Activated T-cell treated with anti-CD3 and anti-CD28 coated beads for 1 hour (primary cell): ENCODE results near the gene CRTC2.
"Not testable (repeated sequence)": the region's sequence is repeated elsewhere in the genome, so short reads cannot be mapped to it uniquely, and the experiment has no call there.

Experiments
- DNase-seq: peaks from one replicate; pipeline ENCODE4 v3.0.0-alpha.2; 2020; ENCODE audit warnings: low read depth

CRTC2 gene, protein sequence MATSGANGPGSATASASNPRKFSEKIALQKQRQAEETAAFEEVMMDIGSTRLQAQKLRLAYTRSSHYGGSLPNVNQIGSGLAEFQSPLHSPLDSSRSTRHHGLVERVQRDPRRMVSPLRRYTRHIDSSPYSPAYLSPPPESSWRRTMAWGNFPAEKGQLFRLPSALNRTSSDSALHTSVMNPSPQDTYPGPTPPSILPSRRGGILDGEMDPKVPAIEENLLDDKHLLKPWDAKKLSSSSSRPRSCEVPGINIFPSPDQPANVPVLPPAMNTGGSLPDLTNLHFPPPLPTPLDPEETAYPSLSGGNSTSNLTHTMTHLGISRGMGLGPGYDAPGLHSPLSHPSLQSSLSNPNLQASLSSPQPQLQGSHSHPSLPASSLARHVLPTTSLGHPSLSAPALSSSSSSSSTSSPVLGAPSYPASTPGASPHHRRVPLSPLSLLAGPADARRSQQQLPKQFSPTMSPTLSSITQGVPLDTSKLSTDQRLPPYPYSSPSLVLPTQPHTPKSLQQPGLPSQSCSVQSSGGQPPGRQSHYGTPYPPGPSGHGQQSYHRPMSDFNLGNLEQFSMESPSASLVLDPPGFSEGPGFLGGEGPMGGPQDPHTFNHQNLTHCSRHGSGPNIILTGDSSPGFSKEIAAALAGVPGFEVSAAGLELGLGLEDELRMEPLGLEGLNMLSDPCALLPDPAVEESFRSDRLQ

DNA sequence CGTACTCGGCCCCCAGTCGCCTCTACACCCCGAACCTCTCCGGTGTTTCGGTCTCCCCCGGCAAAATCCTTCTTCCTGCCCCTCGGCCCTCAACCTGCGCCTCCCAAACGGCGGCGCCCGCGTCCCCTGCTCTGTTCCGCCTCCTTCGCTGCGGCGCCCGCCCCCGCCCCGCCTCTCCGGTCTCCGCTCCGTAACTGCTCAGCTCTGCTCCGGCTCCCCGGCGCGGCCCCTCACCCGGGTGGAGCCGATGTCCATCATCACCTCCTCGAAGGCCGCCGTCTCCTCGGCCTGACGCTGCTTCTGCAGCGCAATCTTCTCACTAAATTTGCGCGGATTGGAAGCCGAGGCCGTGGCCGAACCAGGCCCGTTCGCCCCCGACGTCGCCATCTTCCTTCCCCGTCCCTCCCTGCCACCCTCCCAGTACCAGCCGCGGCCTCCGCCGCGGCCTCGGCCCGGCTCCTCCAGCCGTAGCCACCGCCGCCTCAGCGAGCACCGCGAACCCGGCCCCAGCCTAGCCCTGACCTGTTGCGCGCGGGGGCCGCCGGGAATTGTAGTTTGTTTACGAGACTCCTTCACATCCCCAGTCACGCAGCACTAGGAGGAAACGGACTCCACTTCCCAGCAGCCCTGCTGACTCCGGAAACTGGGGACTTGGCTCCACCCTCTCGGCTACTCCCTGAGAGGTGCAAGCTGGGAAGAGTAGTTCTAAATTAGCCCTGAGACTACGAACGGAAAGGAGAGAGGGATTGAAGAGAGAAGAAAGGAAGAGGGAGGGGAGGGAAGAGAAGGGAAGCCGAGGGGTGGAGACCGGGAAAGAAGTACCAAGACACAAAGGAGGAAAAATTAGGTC, at the start of gene CRTC2:
TSS of gene CRTC2 (minus strand) at position 502 of the 850 bp plus-strand sequence. CDS start at position 387, 115 bp downstream.
- DNase-seq: peak; percentile 95

DNA sequence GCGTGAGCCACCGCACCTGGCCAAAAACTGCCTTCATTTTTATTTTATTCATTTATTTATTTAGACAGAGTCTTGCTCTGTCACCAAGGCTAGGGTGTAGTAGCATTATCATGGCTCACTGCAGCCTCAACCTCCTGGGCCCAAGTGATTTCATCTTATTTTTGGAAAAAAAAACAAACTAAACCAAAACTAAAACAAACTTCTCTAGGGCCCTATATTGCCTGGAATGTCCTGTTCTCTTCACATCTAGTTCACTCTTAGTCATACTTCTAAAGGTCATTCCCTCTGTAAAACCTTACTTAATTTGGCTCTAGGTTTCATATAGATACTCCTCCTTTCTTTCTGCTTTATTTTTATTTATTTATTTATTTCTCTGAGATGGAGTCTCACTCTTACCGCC, 47.7 kb upstream of the CRTC2 start:
- DNase-seq: no peak

DNA sequence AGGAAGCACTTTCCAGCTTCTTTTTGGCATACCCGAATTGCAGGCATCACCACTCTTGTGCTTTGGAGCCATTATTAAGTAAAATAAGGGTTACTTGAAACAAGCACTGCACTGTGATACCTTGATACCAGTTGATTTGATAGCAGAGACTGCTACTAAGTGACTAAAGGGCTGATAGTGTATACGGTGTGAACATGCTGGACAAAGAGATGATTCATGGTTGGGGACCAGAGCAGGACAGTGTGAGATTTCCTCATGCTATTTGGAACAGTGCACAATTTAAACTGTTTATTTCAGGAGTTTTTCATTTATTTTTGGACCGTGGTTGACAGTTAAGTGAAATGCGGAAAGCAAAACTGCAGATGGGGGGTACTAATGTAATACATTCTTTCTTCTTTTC, 42.0 kb upstream of the CRTC2 start:
- no peak for DNase-seq

DNA sequence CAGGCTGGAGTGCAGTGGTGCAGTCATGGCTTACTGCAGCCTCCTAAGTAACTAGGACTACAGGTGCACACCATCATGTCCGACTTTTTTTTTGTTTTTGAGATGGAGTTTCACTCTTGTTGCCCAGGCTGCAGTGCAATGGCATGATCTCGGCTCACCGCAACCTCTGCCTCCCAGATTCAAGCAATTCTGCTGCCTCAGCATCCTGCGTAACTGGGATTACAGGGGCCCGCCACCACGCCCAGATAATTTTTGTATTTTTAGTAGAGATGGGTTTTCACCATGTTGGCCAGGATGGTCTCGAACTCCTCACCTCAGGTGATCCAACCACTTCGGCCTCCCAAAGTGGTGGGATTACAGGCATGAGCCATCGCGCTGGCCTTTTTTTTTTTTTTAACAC, 38.5 kb upstream of the CRTC2 start:
- not testable (repeated sequence) for DNase-seq

DNA sequence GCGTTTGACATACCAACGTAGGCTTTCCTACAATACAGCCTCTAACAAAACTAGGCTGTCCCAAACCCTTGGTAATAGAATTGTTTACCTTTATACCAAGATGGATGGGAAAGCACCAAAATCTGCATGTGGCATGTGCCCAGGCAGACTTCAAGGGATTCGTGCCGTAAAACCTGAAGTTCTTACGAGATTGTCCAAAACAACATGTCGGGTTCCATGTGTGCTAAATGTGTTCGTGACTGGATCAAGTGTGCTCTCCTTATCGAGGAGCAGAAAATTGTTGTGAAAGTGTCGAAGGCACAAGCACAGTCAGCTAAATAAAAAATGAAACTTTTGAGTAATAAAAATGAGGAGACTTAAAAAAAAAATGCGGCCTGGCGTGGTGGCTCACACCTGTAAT, 37.2 kb upstream of the CRTC2 start:
- DNase-seq: no peak

DNA sequence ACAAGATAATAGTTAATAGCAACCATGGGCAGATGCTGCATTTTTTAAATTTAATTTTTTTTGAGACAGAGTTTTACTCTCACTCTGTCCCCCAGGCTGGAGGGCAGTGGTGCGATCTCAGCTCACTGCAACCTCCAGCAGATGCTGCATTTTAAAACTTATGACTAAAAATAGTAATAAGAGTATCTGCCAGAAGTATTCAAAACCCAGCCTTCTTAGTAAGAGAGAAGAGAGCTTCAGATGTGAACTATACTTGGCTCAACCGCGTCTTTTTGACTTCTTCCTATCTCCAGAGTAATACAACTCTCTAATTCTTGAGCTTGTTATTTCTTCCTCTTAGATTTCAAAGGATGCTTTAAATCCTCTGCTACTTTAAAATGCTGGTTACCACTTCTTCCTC, 36.8 kb upstream of the CRTC2 start:
- no peak for DNase-seq

DNA sequence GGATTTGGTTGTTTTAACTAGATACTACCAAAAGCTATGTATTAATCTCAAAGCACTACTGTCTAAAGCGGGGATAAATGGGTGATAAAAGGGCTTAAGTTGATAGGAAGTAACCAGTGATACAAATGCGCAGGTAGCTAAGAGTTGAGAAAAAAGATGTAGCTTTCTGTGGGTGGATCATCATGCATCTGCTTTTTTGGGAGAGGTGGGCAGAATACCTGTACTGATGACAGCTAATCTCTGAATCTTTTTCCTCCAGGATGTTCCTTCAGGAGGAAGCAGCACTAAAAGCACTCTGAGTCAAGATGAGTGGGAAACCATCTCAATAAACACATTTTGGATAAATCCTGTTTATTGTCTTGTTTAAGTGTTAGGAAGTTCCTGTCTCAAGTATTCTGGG, 33.4 kb upstream of the CRTC2 start:
- no peak for DNase-seq

DNA sequence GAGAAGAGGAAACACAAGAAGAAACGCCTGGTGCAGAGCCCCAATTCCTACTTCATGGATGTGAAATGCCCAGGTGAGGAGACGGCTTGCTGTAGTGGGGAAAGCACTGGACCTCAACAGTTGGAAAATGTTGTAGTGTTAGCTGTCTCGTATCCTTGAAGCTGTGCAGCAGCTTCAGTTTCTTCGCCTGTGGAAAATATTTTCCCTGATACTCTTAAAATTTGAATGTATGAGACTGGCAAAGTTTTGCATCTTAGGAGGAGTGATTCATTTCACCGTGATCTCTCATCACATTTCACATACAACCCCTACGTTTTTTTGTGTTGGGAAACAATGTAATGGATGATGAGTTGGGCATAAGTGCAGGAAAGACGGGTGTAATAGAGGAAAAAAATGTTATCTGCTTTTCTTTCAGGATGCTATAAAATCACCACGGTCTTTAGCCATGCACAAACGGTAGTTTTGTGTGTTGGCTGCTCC, 32.8 kb upstream of the CRTC2 start:
- no peak for DNase-seq

DNA sequence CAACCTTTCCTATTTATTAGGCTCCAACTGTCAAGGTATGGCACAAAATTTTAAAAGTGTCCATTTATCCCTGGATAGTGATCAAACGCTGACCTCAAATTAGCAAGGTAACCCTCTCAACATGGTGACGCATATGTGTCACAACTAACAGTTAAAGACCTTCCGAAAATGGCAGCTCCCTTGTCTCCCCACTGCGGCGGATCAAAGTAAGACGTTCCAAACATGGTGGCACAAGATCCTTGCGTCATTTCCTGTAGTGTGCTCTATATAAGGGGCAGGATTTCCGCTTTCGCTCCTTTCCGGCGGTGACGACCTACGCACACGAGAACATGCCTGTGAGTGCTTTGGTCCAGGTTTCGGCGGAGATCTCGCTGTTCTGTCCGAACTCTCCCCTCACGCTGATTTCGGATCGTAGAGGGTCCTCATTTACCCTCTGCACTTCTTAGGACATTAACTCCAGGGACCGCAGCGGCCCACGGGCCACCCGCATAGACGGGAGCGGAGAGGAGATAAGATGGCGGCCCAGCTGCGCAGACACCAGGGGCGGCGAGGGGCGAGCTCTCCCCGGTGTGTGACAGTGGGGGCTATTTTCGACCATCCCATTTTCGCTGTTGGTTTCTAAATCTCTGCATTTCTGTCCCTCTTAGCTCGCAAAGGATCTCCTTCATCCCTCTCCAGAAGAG, 32.2 kb upstream of the CRTC2 start, which contains the start of gene RPS27:
TSS of gene RPS27 (plus strand) at position 295 of the 683 bp plus-strand sequence. CDS start at position 330, 35 bp downstream.
- peak; percentile 75 for DNase-seq

DNA sequence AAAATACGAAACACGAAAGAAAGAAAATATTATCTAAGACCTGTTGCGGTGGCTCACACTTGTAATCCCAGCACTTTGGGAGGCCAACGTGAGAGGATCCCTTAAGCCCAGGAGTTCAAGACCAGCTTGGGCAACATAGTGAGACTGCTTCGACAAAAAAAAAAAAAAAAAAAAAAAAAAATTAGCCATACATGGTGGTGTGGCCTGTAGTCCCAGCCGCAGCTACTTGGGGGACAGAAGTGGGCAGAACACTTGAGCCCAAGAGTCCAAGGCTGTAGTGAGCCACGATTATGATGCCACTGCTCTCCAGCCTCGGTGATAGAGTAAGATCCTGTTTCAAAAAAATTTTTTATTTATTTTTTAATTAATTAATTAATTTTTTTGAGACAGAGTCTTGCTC, 29.2 kb upstream of the CRTC2 start:
- DNase-seq: no peak

DNA sequence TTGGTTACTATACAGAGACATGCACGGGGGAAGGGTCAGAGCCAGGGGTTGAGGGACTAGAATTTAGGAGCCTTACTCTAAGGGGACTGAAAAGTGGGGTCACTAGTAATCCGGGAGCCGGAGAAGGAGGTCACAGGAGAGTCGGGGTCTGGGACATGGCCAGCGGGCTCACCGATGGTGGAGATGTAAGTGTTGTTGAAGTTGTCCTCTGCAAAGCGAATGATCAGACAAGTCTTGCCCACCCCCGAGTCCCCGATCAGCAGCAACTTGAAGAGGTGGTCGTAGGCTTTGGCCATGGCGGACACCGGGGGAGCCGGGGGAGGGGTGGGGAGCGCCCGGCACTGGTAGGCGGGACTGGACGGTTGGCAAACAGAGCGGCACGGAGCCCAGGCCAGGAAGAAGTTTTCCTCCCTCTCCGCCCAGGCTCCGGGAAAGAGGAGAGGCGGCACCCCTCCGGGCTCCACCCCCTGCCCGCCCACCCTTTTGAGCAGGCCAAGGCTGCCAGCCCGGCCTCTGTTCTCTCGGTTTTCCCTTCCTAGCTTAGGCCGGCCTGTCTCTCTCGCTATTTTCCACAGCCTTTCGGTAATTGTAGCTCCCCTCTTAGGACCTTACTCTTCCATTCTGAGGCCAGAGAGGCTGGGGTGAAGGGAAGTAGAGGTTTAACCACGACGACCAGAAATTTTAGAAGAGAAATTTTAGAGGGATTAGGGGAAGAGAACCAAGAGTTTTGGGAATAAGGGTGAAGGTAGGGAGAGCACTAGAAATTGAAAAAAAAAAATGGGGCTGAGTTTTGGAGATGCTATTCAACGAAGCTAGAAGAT, 27.7 kb upstream of the CRTC2 start, which contains the start of gene RAB13:
TSS of gene RAB13 (minus strand) at position 399 of the 821 bp plus-strand sequence. CDS start at position 296, 103 bp downstream.
- no peak for DNase-seq

DNA sequence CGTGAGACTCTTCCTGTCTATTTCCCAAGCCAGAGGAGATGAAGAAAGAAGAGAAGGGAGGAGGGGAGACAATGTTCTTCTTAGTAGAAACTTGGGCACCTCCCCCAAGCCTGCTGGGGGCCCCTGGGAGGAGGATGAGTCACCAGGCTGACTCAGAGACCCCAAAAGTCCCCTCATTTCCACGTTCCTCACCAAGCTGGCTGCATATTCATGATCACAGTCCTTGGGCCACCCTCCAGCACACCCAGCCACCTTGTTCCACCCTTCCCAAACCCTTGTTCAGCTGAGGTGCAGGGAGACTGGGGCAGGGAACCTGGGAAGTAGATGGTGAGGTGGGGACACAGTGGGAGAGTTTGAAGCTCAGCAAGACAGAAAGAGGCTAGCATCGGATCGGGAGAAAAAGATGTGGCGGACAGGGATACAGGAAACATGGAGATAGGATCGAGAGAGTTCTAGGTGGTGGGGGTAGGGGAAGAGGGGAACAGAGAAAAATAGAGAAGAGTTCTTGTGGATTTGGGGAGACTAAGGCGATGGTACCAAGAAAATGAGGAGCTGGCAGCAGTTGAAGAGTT, 27.0 kb upstream of the CRTC2 start:
- DNase-seq: no peak

DNA sequence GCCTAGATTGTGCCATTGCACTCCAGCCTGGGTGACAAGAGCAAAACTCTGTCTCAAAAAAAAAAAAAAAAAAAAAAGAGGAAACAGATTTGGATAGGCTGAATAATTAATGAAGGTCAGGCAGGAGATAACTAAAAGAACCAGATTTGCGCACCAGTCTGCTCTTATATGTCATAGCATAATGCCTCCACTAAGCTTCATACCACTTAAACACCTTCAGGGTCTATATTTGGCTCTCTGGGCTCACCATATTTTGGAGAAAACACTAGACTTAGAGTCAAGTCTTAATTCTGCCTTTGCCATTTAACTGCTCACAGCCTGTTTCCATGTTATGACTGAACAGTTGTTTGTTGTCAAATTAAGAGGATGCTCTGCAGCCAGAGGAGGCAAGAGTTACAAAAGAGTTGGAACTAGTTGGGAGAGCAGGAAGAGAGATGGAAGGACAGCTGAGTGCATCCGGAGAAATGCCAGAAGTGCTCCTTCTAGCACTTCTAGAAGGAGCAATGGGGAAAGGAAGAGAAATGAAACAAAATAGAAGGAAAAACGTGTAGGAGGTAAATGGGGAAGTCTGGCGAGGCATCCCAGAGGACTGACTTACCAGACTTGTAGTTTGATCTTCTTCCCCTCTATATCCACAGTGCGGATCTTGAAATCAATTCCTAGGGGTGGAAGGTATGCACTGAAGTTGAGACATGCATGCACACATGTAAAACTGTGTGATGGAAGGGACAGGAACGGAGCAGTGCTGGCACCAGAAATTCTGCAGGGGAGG, 25.9 kb upstream of the CRTC2 start:
- no peak for DNase-seq

DNA sequence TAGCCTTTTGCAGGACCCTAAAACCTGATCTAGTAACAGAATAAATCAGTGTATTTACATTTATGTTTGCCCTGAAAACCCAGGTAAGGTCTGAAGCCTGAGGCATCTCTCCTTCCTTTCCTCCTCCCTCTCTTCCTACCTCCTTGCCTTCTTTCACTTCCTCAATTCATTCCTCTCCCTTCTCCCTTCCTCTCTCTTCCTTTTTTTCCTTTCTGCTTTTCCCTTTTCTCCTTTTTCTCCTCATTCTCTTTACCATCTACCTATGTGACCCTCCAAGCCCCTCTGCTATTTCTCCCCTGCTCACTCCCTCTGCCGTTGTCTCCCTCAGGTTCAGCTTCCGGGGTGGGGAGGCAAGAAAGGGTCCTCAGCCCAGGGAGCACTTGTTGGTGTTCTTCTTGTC, 23.3 kb upstream of the CRTC2 start:
- DNase-seq: not testable (repeated sequence)

DNA sequence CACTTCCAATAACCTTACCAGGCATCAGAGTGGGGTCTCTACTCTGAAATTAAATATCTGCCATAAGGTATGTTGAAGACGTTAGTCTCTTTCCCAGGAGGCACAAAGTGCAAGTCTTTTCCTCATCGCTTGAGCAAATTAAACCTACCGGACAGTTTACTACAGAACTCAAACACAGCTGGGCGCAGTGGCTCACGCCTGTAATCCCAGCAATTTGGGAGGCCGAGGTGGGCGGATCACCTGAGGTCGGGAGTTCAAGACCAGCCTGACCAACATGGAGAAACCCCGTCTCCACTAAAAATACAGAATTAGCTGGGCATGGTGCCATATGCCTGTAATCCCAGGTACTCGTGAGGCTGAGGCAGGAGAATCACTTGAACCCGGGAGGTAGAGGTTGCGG, 20.7 kb upstream of the CRTC2 start:
- DNase-seq: not testable (repeated sequence)

DNA sequence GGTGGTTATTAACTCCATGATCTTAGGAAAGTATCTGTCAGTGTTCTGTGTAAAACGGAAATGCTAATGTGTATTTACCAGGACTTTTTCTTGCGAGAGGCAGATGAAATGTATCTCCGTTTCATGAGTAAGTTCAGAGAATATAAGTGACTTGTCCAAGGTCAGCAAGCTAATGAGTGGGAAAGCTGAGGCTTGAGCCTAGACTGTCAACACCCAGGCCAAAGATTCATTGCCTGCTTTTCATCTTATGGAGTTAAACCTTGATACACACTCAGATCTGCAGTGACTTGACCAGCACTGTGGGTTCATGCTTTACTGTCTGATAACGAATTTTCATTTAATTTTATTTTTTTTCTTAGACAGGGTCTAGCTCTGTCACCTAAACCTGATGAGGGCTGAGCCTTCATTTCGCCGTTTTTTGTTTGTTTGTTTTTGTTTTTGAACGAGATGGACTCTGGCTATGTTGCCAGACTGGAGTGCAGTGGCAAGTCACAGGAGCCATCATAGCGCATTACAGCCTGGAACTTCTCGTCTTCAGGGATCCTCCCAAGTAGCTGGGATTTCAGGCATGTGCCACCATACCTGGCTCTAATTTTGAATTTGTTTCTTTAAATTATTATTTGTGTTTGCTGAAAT, 20.0 kb upstream of the CRTC2 start:
- DNase-seq: no peak

DNA sequence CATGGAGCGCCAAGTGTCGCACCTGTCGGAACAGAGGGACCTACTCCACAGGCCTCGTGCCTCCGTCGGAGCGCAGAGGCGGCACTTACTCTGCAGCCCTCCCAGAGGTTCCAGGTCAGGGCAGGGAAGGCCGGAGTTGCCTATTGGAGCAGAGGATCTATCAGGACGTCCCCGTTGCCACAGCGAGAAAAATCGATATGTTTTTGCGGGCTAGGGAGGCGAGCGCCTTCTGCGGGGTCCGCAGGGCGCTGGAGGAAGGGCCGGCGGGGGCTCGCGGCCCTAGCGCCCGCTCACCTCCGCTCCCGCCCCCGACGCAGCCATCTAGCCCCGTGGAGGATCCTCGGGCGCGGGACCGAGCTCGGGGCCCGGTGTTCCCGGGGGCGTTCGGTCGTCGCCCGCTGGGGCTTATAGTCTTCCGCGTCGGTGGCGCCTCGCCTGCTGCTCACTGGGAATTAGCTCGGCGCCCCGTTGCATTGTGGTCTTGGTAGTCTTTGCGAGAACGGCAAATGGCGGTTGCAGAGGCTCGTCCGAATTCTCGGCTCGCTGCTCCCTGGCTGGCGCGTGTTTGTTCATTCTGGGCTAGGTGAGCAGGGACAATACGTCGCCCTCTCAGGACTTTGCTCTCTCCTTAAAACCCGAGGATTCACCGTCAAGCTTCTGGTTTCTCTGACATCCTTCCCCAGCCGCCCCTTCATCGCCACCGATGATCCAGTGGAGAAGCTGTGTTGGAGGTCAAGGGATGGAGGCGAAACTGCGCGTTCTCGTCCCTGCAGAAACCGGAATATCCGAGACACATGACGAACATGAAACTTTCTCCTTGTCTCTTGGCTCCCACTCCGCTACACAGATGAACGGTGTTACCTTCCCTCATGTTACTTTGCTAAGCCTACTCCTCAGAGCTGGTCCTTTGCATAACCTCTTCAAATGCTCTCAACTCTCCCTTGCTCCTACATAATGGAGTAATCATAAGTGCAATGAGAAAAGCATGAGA, 19.1 kb upstream of the CRTC2 start, which contains the start of gene JTB:
TSS of gene JTB (minus strand) at position 425 of the 991 bp plus-strand sequence. CDS start at position 3, 422 bp downstream.
- DNase-seq: peak; percentile 75
